ENCODE results near the gene CEP290.
"Not testable (repeated sequence)": the region's sequence is repeated elsewhere in the genome, so short reads cannot be mapped to it uniquely, and the experiment has no call there.

The CEP290 gene

GRCh38 chr12:88035271-88035906 lies 106.5 kb downstream of the CEP290 start:
- DNase-seq = peak; percentile 86

GRCh38 chr12:88031161-88031560 lies 110.7 kb downstream of the CEP290 start:
- DNase-seq = not testable (repeated sequence)

GRCh38 chr12:88029093-88029665 lies 112.7 kb downstream of the CEP290 start, which contains the start of gene C12orf50:
TSS of gene C12orf50 (minus strand) at chr12:88029401. CDS start at chr12:88026962, 2,439 bp downstream.
- no peak for DNase-seq

GRCh38 chr12:88026196-88026595 lies 115.7 kb downstream of the CEP290 start:
- DNase-seq = no peak

GRCh38 chr12:88017964-88018363 lies 123.9 kb downstream of the CEP290 start:
- DNase-seq = no peak

GRCh38 chr12:88015825-88016224 lies 126.1 kb downstream of the CEP290 start:
- no peak for DNase-seq

- no peak for DNase-seq
These were observed 130.1 kb downstream of the CEP290 start for GRCh38 chr12:88011755-88012154.

GRCh38 chr12:88006351-88006750 lies 135.5 kb downstream of the CEP290 start:
- no peak for DNase-seq

- DNase-seq = no peak
These were observed 140.6 kb downstream of the CEP290 start for GRCh38 chr12:88001327-88001726.

Measured in NCI-H2171 treated with DMSO at 0.1 percent for 48 hours (cell line).